UCSD-AML1 (cell line): ENCODE data around the gene DMP1.
"Not testable (repeated sequence)": the region's sequence is repeated elsewhere in the genome, so short reads cannot be mapped to it uniquely, and the experiment has no call there.

ENCODE experiments used
- DNase-seq: peaks from one replicate; lab custom pipeline; 2025; ENCODE audit not compliant: unreplicated experiment; lab: John Stamatoyannopoulos, UW

The DMP1 gene

DNA sequence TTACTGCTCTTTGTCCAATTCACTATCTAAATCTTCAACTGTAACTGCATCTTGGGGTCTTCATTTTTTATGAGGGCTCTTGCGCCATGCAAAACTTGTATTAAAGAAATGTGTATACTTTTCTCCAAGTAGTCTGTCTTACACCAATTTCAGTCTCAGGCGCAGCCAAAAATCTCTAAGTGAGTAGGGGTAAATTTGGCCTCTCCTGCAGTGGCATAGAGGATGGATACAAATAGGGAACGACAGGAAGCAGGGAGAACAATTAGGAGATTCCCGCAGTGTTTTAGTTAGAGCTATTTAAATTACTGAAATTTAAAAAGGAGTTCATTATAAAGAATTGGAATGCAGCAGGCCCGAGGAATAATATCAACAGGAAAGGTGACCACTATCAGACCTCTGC lies 30.2 kb downstream of the DMP1 start:
- DNase-seq = no peak

DNA sequence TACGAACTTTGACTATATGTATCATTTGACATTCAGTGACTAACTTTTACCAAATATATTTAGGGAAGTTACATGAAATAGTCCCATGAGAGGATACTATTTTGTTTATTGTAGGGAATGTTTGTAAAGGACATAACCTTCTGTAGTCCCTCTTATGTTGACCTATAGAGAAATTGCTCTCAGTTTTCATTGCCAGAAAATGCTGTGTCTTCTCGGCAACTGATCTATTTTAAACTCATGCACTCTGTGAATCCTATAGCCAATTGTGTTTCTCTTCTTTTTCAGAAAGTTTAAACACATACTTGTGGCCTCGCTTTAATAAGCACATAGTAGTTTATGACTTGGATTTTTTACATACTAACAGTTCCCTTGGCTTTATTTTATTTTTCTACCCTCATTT lies 38.2 kb downstream of the DMP1 start:
- DNase-seq = no peak

DNA sequence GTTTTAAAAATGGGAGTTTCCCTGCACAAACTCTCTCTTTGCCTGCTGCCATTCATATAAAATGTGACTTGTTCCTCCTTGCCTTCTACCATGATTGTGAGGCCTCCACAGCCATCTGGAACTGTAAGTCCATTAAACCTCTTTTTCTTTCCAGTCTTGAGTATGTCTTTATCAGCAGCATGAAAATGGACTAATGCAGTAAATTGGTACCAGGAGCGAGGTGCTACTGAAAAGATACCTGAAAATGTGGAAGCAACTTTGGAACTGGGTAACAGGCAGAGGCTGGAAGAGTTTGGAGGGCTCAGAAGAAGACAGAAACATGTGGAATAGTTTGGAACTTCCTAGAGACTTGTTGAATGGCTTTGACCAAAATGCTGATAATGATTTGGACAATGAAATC lies 40.9 kb downstream of the DMP1 start:
- not testable (repeated sequence) for DNase-seq

DNA sequence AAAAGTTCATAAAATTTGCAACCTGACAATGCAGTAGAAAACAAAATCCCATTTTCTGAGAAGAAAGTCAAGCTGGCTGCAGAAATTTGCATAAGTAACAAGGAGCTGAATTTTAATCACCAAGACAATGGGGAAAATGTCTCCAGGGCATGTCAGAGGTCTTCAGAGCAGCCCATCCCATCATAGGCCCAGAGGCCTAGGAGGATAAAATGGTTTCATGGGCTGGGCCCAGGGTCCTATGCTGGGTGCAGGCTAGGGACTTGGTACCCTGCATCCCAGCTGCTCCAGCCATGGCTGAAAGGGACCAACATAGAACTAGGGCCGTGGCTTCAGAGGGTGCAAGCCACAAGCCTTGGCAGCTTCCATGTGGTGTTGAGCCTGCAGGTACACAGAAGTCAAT lies 42.0 kb downstream of the DMP1 start:
- DNase-seq = not testable (repeated sequence)

DNA sequence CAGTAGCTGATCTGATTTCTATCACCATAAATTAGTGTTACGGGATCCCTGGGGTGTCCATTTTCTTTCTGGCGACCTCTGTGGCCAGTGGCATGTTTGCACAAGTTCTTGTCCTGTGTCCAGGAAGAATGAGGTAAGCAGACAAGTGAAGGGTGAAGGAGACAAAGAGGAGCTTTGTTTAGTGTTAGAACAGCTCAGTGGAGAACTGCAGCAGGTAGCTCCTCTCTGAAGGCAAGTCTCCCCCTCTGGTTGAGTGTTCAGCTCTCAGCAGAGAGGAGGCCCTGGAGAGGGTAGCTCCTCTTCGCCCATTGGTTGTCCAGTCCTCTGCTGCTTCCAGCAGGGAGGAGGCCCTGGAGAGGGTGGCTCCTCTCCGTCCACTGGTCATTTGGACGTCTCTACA lies 47.2 kb downstream of the DMP1 start:
- DNase-seq = no peak

DNA sequence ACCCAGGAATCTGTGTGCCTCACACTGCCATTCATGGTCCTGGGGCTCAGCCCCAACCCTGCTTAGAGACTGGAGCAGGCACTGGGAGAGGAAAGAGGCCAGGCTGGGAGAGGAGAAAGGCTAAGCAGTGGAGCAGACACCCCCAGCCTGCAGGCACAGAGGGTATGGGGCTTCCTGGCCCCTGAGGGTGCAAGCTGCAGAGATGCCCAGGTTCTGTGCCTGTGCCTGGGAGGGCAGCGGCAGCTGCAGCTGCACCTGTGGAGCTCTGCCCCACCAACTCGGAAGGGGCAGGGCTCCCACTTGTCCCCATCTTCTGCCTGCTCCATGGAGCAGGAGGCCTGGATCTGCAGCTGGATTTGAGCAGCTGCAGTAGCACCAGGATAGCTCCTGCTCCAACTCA lies 47.9 kb downstream of the DMP1 start:
- DNase-seq = no peak

DNA sequence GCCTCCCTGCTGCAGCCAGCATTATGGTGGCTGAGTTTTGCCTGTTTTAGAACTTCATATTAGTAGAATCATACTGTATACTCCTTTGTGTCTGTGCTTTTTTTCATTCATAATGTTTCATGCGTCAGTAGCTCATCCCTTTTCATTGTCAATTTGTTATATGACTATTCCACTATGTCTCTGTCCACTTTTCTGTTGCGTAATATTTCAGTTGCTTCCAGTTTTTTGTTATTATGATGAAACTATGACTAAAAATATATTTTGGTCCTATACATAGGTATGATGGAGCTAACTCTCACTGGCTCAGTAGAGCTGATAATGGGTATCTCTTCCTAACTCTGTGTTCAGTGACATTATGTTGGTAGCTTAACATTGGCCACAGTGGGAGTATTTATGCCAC lies 48.3 kb downstream of the DMP1 start:
- no peak for DNase-seq

DNA sequence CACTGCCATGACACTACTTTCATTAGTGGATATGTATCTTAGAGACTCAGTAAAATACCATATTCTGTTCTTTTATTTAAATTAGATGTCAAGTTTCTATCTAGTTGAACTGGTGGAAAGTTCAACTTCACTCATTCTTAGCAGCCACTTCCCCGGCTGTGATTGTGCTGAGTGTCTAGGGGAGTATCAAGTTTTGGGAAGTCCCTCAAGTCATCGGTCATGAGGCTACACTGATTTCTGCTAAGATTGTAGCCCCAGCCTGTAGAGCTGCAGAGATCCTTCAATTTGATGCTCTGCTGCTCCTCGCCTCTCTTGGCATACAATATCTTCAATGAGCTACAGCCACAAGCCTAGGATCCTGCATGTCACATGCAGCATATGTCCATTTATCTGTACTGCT lies 53.9 kb downstream of the DMP1 start:
- no peak for DNase-seq

DNA sequence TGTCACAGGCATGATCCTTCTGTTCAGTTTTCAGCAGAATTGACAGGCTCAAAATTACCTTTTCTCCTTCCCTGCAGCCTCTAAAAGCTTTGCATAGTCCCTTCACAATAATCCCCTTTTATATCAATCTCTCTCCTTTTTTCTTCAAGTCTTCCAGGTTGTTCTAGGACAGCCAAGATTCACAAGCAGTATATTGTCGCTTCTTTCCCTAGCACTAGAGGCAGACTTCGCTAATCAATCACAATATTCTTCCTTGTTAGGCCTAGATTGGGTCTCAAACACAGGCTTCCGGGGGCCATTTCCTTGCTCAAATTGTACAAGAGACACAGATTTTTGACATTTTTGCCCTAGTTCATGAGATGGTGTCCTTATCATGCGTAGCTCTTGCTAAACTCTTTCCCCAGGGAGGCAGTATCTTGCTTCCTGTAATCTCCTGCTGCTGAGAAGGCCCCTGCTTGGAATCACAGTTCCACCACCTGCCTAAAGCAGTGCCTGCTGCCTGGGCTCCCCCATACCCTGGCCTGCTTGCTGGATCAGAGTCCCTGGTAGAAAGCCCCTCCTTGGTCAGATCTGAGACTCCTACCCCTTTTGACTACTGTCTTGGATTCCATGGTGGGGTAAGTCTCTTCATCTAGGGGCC lies 57.3 kb downstream of the DMP1 start:
- no peak for DNase-seq
